Smooth muscle cell (in vitro differentiated cells): ENCODE measurements around the gene RELN. TPM values are rescaled to one million over a fixed set of nuclear protein-coding genes. Genes with fewer than 3 reads are reported as not detected.

Source experiments
- DNase-seq: peaks from one replicate; lab custom pipeline; 2025; ENCODE audit not compliant: unreplicated experiment; lab: John Stamatoyannopoulos, UW
- H2AFZ ChIP-seq: fragments of 200-600 bp; sonication (generic); 2 replicates; pipeline ENCODE4 v1.6.0; 2016; ENCODE audit warnings: antibody characterized with exemption, low read depth, mild to moderate bottlenecking
- H3F3A ChIP-seq: fragments of 200-600 bp; sonication (generic); 2 replicates; pipeline ENCODE4 v1.6.0; 2017; ENCODE audit warnings: antibody characterized with exemption, low read depth
- H3K27ac ChIP-seq: fragments of 200-600 bp; sonication (generic); 2 replicates; pipeline ENCODE4 v1.5.1; 2016; ENCODE audit warnings: low read depth, mild to moderate bottlenecking
- H3K27me3 ChIP-seq: fragments of 200-600 bp; sonication (generic); 2 replicates; pipeline ENCODE4 v1.6.1; 2016; ENCODE audit warnings: low read depth, mild to moderate bottlenecking
- H3K36me3 ChIP-seq: fragments of 200-600 bp; sonication (generic); 2 replicates; pipeline ENCODE4 v1.5.1; 2016; ENCODE audit warnings: low read depth
- H3K4me1 ChIP-seq: fragments of 200-600 bp; sonication (generic); 2 replicates; pipeline ENCODE4 v1.5.1; 2016; ENCODE audit warnings: low read depth
- H3K4me2 ChIP-seq: fragments of 200-600 bp; sonication (generic); 2 replicates; pipeline ENCODE4 v1.6.0; 2016; ENCODE audit warnings: mild to moderate bottlenecking
- H3K4me3 ChIP-seq: fragments of 200-600 bp; sonication (generic); 2 replicates; pipeline ENCODE4 v1.5.1; 2016; ENCODE audit warnings: mild to moderate bottlenecking
- H3K79me2 ChIP-seq: fragments of 200-600 bp; sonication (generic); 2 replicates; pipeline ENCODE4 v1.6.0; 2016; ENCODE audit warnings: low read depth, mild to moderate bottlenecking
- H3K9ac ChIP-seq: fragments of 200-600 bp; sonication (generic); 2 replicates; pipeline ENCODE4 v1.6.0; 2016; ENCODE audit warnings: low read depth
- H3K9me3 ChIP-seq: fragments of 200-600 bp; sonication (generic); replicated peaks from 2 replicates; pipeline ENCODE4 v1.5.1; 2016; ENCODE audit warnings: low read depth
- H4K20me1 ChIP-seq: fragments of 200-600 bp; sonication (generic); 2 replicates; pipeline ENCODE4 v1.6.0; 2016; ENCODE audit warnings: low read depth
- WGBS: methylation state at CpG from one replicate; pipeline ENCODE4 v1.1.7; 2016; ENCODE audit warnings: low lambda C conversion rate; 5-methylcytosine and 5-hydroxymethylcytosine counted together
- polyA plus RNA-seq: library from polyadenylated mRNA; unstranded; fragments of >200 nt; fragmentation: Nextera tagmentation; extraction: Ambion mirVana; gene quantifications from 2 replicates; pipeline ENCODE4 v1.2.1, GENCODE V29; 2016
- total RNA-seq: library from RNA; depleted of rRNA; stranded (reverse); fragments of >200 nt; gene quantifications from 2 replicates; pipeline ENCODE4 v1.2.3, GENCODE V29; 2014
- TF ChIP-seq, protein P1 (sequence below): fragments of 200-600 bp; sonication (generic); IDR thresholded peaks from 2 replicates; pipeline ENCODE4 v1.5.1; 2017; ENCODE audit warnings: borderline replicate concordance, mild to moderate bottlenecking, antibody characterized with exemption; ENCODE audit not compliant: insufficient read depth, poor library complexity, severe bottlenecking

The RELN gene
- total and polyA plus RNA-seq, 2 experiments from 2014 or later: 0.90 TPM; not detected in 1

DNA sequence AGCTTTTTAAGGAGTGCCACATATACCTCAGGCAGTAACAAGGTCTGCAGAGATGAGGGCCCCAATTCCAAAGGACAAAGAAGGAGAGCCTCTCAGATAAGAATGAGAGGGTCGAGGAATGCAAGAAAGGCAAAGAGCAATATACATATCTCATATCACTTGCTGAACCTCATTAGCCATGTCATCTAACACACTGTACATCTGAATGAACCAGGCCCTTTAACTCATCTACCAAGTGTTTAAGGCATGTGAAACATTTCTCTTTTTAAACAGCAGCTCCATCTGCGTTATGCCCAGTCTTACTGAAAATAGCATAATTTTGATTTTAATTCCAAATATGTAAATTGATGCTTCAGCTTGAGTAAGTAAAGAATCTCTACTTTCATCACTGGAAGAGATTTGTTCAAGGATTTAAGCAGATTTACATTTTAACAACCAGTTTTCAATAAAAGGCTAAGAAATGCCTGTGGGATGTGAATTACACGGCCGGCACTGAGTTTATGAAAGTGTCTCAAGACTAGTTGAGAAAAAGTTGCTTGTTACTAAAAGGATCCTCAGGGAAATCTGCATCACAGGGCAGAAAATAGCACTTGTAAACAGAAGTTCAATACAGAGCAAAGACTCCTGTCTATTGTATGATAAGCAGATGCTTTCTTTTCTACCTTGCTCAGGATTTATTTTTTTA lies 419.7 kb downstream of the RELN start:
- peaks cover 12% of the 10 kb centered on the region for H3K27me3 ChIP-seq
- no peak overlapping the region for H2AFZ ChIP-seq
- no peak overlapping the region for H3K4me3 ChIP-seq
- TF ChIP-seq, protein P1, sequence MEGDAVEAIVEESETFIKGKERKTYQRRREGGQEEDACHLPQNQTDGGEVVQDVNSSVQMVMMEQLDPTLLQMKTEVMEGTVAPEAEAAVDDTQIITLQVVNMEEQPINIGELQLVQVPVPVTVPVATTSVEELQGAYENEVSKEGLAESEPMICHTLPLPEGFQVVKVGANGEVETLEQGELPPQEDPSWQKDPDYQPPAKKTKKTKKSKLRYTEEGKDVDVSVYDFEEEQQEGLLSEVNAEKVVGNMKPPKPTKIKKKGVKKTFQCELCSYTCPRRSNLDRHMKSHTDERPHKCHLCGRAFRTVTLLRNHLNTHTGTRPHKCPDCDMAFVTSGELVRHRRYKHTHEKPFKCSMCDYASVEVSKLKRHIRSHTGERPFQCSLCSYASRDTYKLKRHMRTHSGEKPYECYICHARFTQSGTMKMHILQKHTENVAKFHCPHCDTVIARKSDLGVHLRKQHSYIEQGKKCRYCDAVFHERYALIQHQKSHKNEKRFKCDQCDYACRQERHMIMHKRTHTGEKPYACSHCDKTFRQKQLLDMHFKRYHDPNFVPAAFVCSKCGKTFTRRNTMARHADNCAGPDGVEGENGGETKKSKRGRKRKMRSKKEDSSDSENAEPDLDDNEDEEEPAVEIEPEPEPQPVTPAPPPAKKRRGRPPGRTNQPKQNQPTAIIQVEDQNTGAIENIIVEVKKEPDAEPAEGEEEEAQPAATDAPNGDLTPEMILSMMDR: no peak
- H3F3A ChIP-seq: no peaks in the 10 kb centered on the region
- no peaks in the 10 kb centered on the region for H3K79me2 ChIP-seq
- H3K27ac ChIP-seq: no peak overlapping the region
- WGBS: 61% methylated on average over 4 of the region's 4 CpGs
- H4K20me1 ChIP-seq: no peaks in the 10 kb centered on the region
- no peak overlapping the region for H3K4me2 ChIP-seq
- no peak overlapping the region for H3K9ac ChIP-seq
- DNase-seq: no peak
- H3K4me1 ChIP-seq: no peaks in the 10 kb centered on the region
- no peaks in the 10 kb centered on the region for H3K9me3 ChIP-seq
- H3K36me3 ChIP-seq: no peaks in the 10 kb centered on the region

DNA sequence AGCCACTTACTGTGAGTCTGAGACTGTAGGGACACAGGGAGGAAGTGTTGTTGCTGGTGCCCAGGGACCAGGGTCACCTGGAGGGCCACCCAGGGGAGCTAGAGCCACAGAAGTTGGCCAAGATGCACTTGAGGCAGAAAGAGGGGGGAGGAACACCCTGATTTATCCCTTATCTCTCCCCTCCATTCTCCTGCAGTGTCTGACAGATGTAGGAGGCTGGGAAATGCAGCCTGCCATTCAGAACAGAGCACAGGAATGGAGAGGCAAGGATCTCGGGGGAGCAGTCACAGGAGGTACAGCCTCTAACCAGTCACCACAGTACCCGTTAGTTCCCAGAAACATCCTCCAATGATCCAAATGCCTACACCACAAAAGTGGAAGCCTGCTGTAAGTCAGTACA lies 425.0 kb downstream of the RELN start:
- Histone ChIP-seq H2AFZ (no peak overlapping the region), H3F3A (no peaks in the 10 kb centered on the region), H3K79me2 (no peaks in the 10 kb centered on the region), H3K4me3 (no peak overlapping the region), H3K9ac (no peak overlapping the region), H3K27me3 (peaks cover 12% of the 10 kb centered on the region), H3K4me2 (no peak overlapping the region), H3K9me3 (no peaks in the 10 kb centered on the region), H3K36me3 (no peaks in the 10 kb centered on the region), H3K4me1 (no peaks in the 10 kb centered on the region), H3K27ac (no peak overlapping the region), H4K20me1 (no peaks in the 10 kb centered on the region)
- WGBS: 84% methylated on average over 2 of the region's 2 CpGs
- TF ChIP-seq, protein P1: no peak
- no peak for DNase-seq

DNA sequence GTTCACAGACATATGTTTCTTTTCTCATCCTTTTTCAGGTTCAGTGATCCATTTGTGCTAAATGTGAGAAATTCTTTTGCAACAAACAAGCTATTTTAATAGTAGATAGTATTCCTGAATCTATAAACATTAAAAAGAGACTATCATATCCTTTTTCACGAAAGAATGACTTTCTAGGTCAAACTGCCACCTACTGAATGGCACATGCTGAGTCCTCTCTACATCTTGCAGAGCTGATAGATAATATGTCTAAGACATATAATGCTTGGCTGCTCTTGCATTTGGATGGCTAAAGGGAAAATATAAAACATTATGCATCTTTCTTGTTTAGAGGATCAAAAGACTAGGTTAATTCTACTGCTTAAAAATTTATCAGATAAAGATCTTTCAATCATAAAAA lies 429.3 kb downstream of the RELN start:
- Histone ChIP-seq H4K20me1 (no peaks in the 10 kb centered on the region), H3F3A (no peaks in the 10 kb centered on the region), H3K36me3 (no peaks in the 10 kb centered on the region), H3K27ac (no peak overlapping the region), H3K4me2 (no peak overlapping the region), H3K79me2 (no peaks in the 10 kb centered on the region), H3K4me3 (no peak overlapping the region), H3K9ac (no peak overlapping the region), H3K4me1 (no peaks in the 10 kb centered on the region), H3K9me3 (no peaks in the 10 kb centered on the region), H3K27me3 (peaks cover 4% of the 10 kb centered on the region), H2AFZ (no peak overlapping the region)
- WGBS: 79% methylated on average over 1 of the region's 1 CpG
- TF ChIP-seq, protein P1: no peak
- DNase-seq: no peak

DNA sequence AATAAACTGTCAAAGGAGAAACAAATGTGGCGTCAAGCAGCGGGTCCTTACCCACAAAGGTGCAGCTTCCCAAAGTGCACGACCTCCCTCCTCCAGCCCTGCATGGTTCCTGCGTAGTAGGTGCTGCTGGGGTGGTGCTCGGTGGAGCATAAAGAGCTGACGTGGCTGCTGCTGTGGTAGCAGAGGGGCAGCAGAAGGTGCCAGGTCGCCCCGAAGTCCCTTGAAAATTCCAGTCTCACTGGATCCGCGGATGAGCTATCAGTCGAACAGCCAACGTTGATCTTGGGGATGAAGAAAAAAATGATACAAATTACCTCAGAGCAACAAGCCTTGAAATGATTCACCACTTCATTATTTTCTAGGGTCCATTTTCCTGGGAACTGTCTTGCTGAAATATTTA lies 438.4 kb downstream of the RELN start:
- Histone ChIP-seq H3F3A (no peaks in the 10 kb centered on the region), H3K79me2 (no peaks in the 10 kb centered on the region), H3K4me2 (no peak overlapping the region), H3K27me3 (no peaks in the 10 kb centered on the region), H3K36me3 (no peaks in the 10 kb centered on the region), H2AFZ (no peak overlapping the region), H3K27ac (no peak overlapping the region), H3K9ac (no peak overlapping the region), H3K4me1 (no peaks in the 10 kb centered on the region), H4K20me1 (no peaks in the 10 kb centered on the region), H3K4me3 (no peak overlapping the region), H3K9me3 (no peaks in the 10 kb centered on the region)
- TF ChIP-seq, protein P1: no peak
- WGBS: 87% methylated on average over 12 of the region's 12 CpGs
- DNase-seq: no peak
